GM19324 (cell line): ENCODE results near the gene CAMK1G.

Experiments used
- ATAC-seq: cut with Tn5 transposase; IDR thresholded peaks from one replicate; pipeline ENCODE4 v1.9.1; 2021; ENCODE audit warnings: mild to moderate bottlenecking, moderate library complexity; ENCODE audit not compliant: unreplicated experiment, low FRiP score

CAMK1G gene

DNA sequence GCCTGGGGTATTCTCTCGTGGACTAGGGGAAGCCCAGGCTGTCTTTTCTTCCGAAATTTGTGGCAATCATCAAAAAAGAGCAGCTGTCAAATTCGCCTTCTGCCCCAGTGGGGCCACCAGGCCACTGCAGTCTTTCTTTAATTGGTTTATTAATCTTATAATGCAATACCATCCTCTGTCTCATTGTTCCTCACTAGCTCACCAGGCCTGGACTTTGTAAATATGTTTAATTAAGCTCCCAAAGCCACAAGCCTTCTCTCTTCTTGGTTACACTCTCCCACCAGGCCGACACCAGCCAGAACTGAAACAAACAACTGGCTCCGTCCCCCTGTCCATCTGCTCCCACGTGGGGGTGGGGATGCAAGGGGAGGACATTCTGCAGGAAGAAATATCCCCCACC, 22.0 kb upstream of the CAMK1G start:
- no peak for ATAC-seq

GRCh38 chr1:209564849-209565248, 18.7 kb upstream of the CAMK1G start:
- ATAC-seq, result no peak

DNA sequence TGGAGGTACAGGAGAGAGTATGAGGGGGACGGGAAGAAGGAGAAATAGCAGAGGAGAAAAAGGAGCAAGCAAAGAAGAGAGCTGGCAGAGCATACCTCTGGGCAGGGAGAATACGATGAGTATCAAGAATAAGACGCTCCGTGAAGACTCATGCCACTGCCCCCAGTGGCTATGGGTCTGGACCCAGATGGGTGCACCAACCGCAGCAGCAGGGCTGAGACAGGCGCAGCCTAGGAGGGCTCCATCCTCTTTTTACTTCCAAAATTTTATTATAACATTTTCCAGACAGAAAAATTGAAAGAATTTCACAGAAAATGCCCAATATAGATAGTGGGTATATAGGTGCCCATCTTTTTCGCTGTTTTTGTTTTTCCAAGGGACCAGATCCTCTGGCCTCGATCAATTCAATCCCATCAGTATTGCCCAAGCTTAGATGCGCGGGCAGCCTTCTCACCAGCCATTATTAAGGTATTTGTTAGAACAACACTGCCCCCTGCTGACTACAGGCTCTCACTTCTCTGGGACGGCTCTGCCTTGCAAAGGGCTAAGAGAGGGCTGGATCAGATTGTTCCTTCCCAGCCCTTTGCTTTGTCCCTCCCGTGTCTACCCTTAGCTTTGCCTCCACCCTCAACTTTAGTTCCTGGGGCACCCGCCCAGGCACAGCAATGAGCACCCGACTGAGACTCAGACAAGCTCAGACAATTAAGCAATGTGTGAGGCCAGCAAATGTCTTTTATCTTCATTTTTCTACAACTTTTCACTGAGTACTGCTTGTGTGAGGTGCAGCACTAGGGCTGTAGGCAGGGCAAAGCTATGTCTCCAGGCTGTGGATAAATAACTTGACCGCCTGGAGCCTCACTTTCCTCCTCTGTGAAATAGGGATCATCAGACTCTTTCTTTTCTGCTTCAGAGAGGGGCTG, 17.5 kb upstream of the CAMK1G start:
- peak; percentile 71 for ATAC-seq

GRCh38 chr1:209567698-209568175, 15.8 kb upstream of the CAMK1G start:
- ATAC-seq, result no peak

- ATAC-seq, result no peak
Observed at GRCh38 chr1:209569455-209570207, 13.9 kb upstream of the CAMK1G start.

DNA sequence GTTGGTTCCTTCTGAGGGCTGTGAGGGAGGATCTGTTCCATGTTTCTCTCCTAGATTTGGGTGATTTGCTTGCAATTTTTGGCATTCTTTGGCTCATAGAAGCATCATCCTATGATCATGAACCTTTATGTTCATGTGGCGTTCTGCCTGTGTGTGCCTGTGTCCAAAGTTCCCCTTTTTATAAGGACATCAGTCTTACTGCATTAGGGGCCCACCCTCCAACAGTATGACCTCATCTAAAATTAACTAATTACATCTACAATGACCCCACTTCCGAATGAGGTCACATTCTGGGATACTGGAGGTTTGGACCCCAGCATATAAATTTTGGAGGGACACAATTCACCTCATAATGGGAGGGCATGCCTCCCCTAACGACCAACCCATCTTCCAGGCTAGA, 12.8 kb upstream of the CAMK1G start:
- ATAC-seq, result no peak

DNA sequence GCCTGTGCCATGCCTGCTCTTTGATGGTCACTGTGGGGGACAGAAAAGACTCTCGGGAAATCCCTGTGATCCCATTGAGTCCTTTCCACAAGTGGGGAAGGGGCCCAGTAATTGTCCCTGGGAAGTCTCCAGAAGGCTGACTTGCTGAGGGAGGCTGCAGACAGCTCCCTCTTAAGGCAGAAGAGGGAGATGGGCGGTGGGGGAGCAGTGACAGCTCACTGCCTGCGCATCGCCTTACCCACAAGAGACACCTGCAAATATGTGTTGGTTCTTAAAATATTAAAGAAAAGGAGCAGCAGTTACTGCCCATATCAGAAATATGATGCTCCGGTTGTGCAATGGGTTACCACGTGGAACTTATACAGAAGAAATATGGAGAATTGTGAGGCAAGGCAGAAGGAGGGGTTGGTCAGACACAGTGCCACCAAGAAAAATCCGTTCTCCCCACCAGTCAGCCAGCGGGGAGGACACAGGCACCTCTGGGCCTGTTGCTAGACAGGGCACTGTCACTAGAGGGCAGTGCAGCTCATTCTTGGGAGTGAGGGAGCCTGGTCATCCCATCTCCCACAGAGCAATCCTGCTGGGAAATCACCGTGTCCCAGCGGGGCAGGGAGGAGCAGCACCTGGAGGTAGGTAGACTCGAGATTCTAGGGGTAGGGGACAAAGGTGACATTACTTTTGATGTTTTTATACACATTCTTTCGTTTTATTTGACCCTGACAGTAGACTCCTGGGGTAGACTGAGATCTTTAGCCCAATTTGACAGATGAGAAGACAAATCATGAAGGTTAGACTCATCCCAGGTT, 6.9 kb upstream of the CAMK1G start:
- ATAC-seq, result no peak

DNA sequence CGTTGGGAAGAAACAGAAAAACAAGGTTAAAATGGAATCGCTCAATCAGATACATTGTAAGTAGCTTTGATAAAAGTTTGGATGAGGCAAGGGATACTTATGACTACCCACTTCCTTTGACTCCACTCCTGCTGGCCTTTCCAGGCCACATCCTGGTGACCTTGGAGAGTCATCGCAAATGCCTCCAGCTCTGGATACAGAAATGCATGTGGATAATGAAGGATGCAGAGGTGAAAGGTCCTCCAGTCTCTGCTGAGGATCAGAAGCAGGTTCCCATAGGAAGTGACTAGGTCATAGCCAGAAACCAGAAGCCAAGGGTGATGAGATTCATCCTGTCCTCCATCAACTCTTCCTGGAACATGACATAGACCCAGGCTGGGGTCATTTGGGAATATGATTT, 6.2 kb upstream of the CAMK1G start:
- no peak for ATAC-seq

DNA sequence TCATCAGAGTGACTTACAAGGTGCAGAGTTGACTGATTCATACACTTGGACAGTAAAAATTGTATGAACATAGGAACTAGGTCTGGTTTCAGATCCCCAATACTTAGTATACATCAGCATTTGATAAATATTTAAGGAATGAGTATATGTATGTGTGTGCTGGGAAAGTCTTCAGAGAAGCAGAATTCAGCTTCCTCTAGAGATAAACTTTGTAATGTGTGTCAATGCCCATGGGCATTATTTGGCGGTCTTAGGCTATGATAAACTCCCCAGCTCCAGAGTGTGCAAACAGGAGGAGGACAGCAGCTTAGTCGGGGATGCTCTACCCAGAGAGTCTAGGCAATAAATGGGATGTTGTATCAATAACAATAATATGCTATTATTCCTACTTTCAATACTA, 2.9 kb upstream of the CAMK1G start:
- ATAC-seq, result no peak

- no peak for ATAC-seq
Observed at GRCh38 chr1:209584231-209584672, 738 bp downstream of the CAMK1G start.

DNA sequence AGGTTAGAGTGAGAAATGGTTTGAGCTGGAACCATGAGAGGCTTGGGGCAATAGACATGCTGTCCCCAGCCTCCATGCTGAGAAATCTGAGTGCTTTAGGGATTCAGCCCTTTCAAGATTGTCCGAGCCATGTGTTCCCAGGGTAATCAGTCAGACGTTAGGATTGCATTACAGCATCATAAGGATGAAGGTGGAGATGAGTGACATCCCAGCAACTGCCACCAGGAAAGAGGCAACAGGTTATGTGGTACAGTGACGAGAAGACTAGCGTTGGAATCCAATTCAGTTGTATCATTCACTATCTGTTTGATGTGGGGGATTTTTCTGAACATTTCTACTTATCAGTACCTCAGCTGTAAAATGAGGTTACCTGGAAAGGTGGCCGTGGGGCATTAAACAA, 1.7 kb downstream of the CAMK1G start:
- no peak for ATAC-seq

- no peak for ATAC-seq
Observed at GRCh38 chr1:209585672-209586071, 2.2 kb downstream of the CAMK1G start.

DNA sequence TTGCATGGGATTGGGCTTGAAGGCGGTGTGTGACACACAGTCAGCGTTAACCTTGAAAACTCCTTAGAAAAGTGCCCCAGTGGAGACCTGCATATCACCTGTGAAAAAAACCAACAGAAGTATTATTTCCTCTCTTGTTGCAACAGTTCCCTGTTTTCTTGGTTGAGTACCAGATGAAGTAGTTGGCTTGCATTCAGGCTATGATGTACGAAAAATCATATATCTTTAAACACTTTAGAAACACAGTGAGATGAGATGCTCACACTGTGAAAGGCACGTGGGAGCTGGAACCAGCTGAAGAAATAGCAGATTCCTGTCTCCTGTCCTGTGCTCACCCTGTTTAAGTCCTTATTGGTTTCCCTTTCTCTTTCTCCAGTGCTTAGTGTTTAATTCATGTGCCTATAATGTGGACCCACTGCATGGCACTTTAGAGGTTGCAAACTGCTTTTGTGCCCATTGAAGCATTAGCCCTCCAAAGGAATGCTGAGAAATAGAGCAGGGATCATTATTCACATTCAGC, 2.8 kb downstream of the CAMK1G start:
- ATAC-seq, result no peak

GRCh38 chr1:209587789-209588188, 4.3 kb downstream of the CAMK1G start:
- ATAC-seq, result no peak

DNA sequence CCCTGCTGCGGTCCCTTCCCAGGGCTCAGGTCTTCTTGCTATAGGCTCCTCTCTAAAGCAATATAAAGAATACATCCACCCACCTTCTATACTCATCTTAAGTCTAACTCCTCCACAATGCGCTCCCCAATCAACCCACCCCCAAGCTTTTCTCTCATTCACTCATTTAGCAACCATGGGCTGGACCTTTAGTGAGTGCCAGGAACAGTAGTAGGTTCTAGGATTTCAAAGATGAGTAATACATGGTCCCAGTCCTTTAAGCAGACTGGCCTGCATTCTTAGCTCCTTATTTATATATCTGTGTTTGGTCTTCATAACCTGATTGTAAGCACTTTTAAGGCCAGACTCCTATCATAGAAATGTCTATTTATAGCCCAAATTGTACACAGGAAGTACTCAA, 5.9 kb downstream of the CAMK1G start:
- ATAC-seq, result no peak

- no peak for ATAC-seq
Observed at GRCh38 chr1:209589863-209590262, 6.3 kb downstream of the CAMK1G start.

DNA sequence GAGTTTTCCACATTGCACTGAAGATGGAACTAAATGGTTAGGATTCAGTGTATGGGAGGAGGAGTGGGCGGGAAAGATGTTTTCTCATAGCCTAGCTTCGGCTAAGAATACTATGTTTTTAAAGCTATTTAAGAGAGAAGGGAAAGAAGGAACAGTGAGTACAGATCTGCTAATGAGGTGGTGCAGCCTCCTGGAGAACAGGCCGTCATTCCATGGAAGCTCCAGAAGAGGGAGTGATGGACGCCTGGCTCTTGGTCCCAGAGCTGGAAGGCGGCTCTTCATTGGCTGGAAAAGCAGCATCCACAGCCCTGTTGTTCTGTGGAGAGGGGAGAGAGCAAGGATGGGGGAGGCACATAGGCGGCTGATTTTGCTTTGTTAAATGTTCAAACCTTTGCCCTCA, 6.9 kb downstream of the CAMK1G start:
- ATAC-seq, result no peak

DNA sequence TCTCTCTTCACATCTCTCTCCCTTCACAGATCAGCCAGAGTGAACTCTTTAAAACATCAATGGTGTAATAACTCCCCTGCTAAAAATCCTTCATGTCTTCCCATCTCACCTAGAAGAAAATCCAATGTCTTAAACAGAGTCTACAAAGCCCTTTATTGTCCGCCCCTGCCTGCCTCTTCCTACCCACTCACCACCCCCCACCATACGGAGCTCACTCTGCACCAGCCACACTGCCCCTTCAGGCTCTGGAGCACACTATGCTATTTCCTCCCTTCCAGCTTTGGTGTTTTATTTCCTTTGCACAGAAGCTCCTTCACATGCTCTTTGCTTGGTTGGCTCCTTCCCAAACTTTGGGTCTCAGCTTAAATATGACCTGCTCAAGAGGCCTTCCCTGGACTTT, 10.2 kb downstream of the CAMK1G start:
- no peak for ATAC-seq

- no peak for ATAC-seq
Observed at GRCh38 chr1:209594440-209594839, 10.9 kb downstream of the CAMK1G start.

DNA sequence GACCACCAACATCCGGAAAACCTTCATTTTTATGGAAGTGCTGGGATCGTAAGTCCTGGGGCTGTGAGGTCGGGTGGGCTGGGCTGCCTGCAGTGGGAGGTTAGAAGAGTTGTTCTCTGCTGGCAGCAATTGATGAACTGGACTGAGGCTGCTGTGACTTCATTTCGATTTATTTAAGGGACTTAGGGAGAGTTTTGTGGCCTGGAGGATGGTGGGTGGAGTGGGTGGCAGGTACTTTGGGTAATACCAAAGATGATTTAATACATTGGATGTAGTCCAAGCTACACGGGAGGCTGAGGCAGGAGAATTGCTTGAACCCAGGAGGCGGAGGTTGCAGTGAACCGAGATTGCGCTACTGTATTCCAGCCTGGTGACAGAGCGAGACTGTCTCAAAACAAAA, 11.5 kb downstream of the CAMK1G start:
- no peak for ATAC-seq
